ENCODE data around the gene TSPEAR. TPM values are rescaled to one million over a fixed set of nuclear protein-coding genes. Genes with fewer than 3 reads are reported as not detected.

Gene TSPEAR
- not detected for total RNA-seq

- Histone ChIP-seq H3K4me1 (ENCODE audit: insufficient read depth, low read length) (peaks cover 10% of the 10 kb centered on the region), H3K27me3 (ENCODE audit: insufficient read depth, low read length) (peaks cover 77% of the 10 kb centered on the region), H3K4me3 (ENCODE audit: low read length) (no peak within 1 kb of the TSS), H3K9me3 (ENCODE audit: low read depth, low read length) (no peaks in the 10 kb centered on the region)
These were observed at the start of gene TSPEAR for GRCh38 chr21:44711327-44712202. TSS of gene TSPEAR (minus strand) at chr21:44711572. CDS start at chr21:44711514, 58 bp downstream.

- Histone ChIP-seq H3K4me1 (ENCODE audit: insufficient read depth, low read length) (no peaks in the 10 kb centered on the region), H3K27me3 (ENCODE audit: insufficient read depth, low read length) (no peaks in the 10 kb centered on the region), H3K9me3 (ENCODE audit: low read depth, low read length) (no peaks in the 10 kb centered on the region), H3K4me3 (ENCODE audit: low read length) (no peak overlapping the region)
These were observed 49.0 kb upstream of the TSPEAR start for GRCh38 chr21:44760376-44760775.

GRCh38 chr21:44759628-44760285 is 48.4 kb upstream of the TSPEAR start:
- Histone ChIP-seq H3K27me3 (ENCODE audit: insufficient read depth, low read length) (no peaks in the 10 kb centered on the region), H3K4me1 (ENCODE audit: insufficient read depth, low read length) (no peaks in the 10 kb centered on the region), H3K9me3 (ENCODE audit: low read depth, low read length) (no peaks in the 10 kb centered on the region), H3K4me3 (ENCODE audit: low read length) (no peak overlapping the region)

GRCh38 chr21:44758781-44759627 is 47.6 kb upstream of the TSPEAR start:
- Histone ChIP-seq H3K27me3 (ENCODE audit: insufficient read depth, low read length) (no peaks in the 10 kb centered on the region), H3K9me3 (ENCODE audit: low read depth, low read length) (no peaks in the 10 kb centered on the region), H3K4me3 (ENCODE audit: low read length) (no peak overlapping the region), H3K4me1 (ENCODE audit: insufficient read depth, low read length) (no peaks in the 10 kb centered on the region)

- Histone ChIP-seq H3K4me3 (ENCODE audit: low read length) (no peak overlapping the region), H3K27me3 (ENCODE audit: insufficient read depth, low read length) (no peaks in the 10 kb centered on the region), H3K9me3 (ENCODE audit: low read depth, low read length) (no peaks in the 10 kb centered on the region), H3K4me1 (ENCODE audit: insufficient read depth, low read length) (no peaks in the 10 kb centered on the region)
These were observed 46.8 kb upstream of the TSPEAR start for GRCh38 chr21:44758141-44758561.

- Histone ChIP-seq H3K4me1 (ENCODE audit: insufficient read depth, low read length) (no peaks in the 10 kb centered on the region), H3K4me3 (ENCODE audit: low read length) (no peak overlapping the region), H3K9me3 (ENCODE audit: low read depth, low read length) (no peaks in the 10 kb centered on the region), H3K27me3 (ENCODE audit: insufficient read depth, low read length) (no peaks in the 10 kb centered on the region)
These were observed 46.4 kb upstream of the TSPEAR start for GRCh38 chr21:44757731-44758130.

GRCh38 chr21:44756423-44757185 is 45.2 kb upstream of the TSPEAR start:
- H3K4me1 ChIP-seq (ENCODE audit: insufficient read depth, low read length): no peaks in the 10 kb centered on the region
- no peaks in the 10 kb centered on the region for H3K27me3 ChIP-seq (ENCODE audit: insufficient read depth, low read length)
- H3K4me3 ChIP-seq (ENCODE audit: low read length): no peak overlapping the region
- H3K9me3 ChIP-seq (ENCODE audit: low read depth, low read length): no peaks in the 10 kb centered on the region

- H3K9me3 ChIP-seq (ENCODE audit: low read depth, low read length): no peaks in the 10 kb centered on the region
- no peaks in the 10 kb centered on the region for H3K4me1 ChIP-seq (ENCODE audit: insufficient read depth, low read length)
- no peak overlapping the region for H3K4me3 ChIP-seq (ENCODE audit: low read length)
- H3K27me3 ChIP-seq (ENCODE audit: insufficient read depth, low read length): no peaks in the 10 kb centered on the region
These were observed 43.9 kb upstream of the TSPEAR start for GRCh38 chr21:44755227-44755626.

GRCh38 chr21:44753357-44753756 is 42.0 kb upstream of the TSPEAR start:
- H3K9me3 ChIP-seq (ENCODE audit: low read depth, low read length): no peaks in the 10 kb centered on the region
- no peaks in the 10 kb centered on the region for H3K4me1 ChIP-seq (ENCODE audit: insufficient read depth, low read length)
- H3K27me3 ChIP-seq (ENCODE audit: insufficient read depth, low read length): no peaks in the 10 kb centered on the region
- no peak overlapping the region for H3K4me3 ChIP-seq (ENCODE audit: low read length)

- Histone ChIP-seq H3K4me1 (ENCODE audit: insufficient read depth, low read length) (no peaks in the 10 kb centered on the region), H3K27me3 (ENCODE audit: insufficient read depth, low read length) (no peaks in the 10 kb centered on the region), H3K4me3 (ENCODE audit: low read length) (no peak overlapping the region), H3K9me3 (ENCODE audit: low read depth, low read length) (no peaks in the 10 kb centered on the region)
These were observed 41.4 kb upstream of the TSPEAR start for GRCh38 chr21:44752671-44753235.

GRCh38 chr21:44751799-44752636 is 40.6 kb upstream of the TSPEAR start:
- Histone ChIP-seq H3K4me3 (ENCODE audit: low read length) (no peak overlapping the region), H3K27me3 (ENCODE audit: insufficient read depth, low read length) (no peaks in the 10 kb centered on the region), H3K9me3 (ENCODE audit: low read depth, low read length) (no peaks in the 10 kb centered on the region), H3K4me1 (ENCODE audit: insufficient read depth, low read length) (no peaks in the 10 kb centered on the region)

GRCh38 chr21:44751186-44751798 is 39.9 kb upstream of the TSPEAR start:
- Histone ChIP-seq H3K27me3 (ENCODE audit: insufficient read depth, low read length) (no peaks in the 10 kb centered on the region), H3K4me1 (ENCODE audit: insufficient read depth, low read length) (no peaks in the 10 kb centered on the region), H3K4me3 (ENCODE audit: low read length) (no peak overlapping the region), H3K9me3 (ENCODE audit: low read depth, low read length) (no peaks in the 10 kb centered on the region)

GRCh38 chr21:44750675-44751025 is 39.3 kb upstream of the TSPEAR start:
- no peaks in the 10 kb centered on the region for H3K9me3 ChIP-seq (ENCODE audit: low read depth, low read length)
- H3K4me3 ChIP-seq (ENCODE audit: low read length): no peak overlapping the region
- no peaks in the 10 kb centered on the region for H3K4me1 ChIP-seq (ENCODE audit: insufficient read depth, low read length)
- no peaks in the 10 kb centered on the region for H3K27me3 ChIP-seq (ENCODE audit: insufficient read depth, low read length)
